WI38 (cell line): ENCODE results near the gene PROSER2.

Experiments
- H3K4me3 ChIP-seq: 2 replicates; pipeline ENCODE4 v1.5.1; 2011; ENCODE audit warnings: low read depth, mild to moderate bottlenecking, control low read depth, low read length
- CTCF ChIP-seq: IDR thresholded peaks from 2 replicates; pipeline ENCODE4 v1.5.1; 2012; ENCODE audit warnings: low read depth, mild to moderate bottlenecking, control low read depth, low read length

Gene PROSER2

GRCh38 chr10:11813855-11814567 is 9.1 kb upstream of the PROSER2 start:
- TF ChIP-seq CTCF: no peak
- H3K4me3 ChIP-seq: no peak overlapping the region

DNA sequence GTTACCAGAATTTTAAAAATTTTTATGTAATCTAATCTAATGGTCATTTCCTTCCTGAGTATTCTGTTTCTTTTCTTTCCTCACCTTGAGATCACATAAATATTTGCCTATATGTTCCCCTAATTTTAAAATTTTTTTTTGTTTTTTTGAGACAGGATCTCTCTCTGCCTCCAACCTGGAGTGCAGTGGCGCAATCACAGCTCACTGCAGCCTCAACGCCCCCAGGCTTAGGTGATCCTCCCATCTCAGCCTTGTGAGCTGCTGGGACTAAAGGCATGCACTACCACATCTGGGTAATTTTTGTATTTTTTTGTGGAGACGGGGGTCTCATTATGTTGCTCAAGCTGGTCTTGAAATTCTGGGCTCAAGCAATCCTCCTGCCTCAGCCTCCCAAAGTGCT is 4.1 kb upstream of the PROSER2 start:
- TF ChIP-seq CTCF: no peak
- H3K4me3 ChIP-seq: no peak overlapping the region

- no peak overlapping the region for H3K4me3 ChIP-seq
- no peak for TF ChIP-seq CTCF
Measured at GRCh38 chr10:11822026-11822756, 965 bp upstream of the PROSER2 start.

GRCh38 chr10:11822809-11823121 is 391 bp upstream of the PROSER2 start:
- no peak for TF ChIP-seq CTCF
- H3K4me3 ChIP-seq: peak overlapping the region; percentile 88

DNA sequence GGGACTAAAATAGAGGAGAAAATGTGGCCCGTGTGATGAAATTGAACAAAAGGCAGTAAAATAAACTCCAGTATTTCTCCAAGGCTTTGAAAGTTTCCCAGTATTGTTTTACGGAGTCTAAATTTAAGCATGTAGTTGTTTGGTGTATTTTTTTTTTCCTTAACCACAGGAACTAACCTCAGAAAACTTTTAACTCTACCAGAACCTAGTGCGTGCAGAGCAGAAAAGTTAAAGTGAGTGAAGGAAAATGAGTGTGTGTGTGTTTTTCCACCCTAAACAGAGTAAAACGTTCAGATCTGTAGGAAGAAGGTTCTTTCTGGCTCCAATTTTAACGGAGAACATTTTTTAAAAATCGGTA is 812 bp downstream of the PROSER2 start:
- peak overlapping the region; percentile 88 for H3K4me3 ChIP-seq
- no peak for TF ChIP-seq CTCF

- TF ChIP-seq CTCF: no peak
- peak overlapping the region; percentile 88 for H3K4me3 ChIP-seq
Measured at GRCh38 chr10:11824376-11824775, 1.2 kb downstream of the PROSER2 start.

DNA sequence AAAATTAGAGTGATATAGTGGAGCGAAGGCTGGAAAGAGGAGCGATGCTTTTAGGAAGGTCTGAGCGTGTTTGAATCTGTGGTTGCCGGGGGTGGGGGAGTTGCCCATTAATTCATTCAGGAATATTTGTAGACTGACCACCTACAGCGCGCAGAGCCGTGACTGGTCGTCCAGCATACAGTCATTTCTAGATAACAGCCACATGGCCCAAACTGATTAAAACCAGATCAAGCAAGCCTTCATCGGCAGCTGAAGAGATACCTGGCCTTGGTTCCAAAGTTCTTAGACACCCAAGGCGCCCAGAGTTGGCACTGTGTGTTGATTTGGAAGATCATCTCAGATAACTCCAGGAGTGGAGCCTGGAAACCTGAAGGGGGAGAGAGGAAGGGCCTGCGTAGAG is 1.7 kb downstream of the PROSER2 start:
- no peak for TF ChIP-seq CTCF
- no peak overlapping the region for H3K4me3 ChIP-seq
